A673 (cell line): ENCODE data around the gene EXPH5. TPM values are rescaled to one million over a fixed set of nuclear protein-coding genes. Genes with fewer than 3 reads are reported as not detected.

Experiments used
- BruUV-seq: library from RNA; stranded (reverse); fragments of 400-500 nt; replicated peaks from 2 replicates; lab custom pipeline; 2021; lab: Mats Ljungman, UMichigan
- CTCF ChIA-PET: fragments of 300-600 bp; sonication (Branson Sonifier 250); formaldehyde crosslinking; loops from one replicate; lab custom pipeline; 2022; ENCODE audit warnings: antibody characterized with exemption; lab: Charles Lee
- POLR2A ChIA-PET: fragments of 300-600 bp; sonication (Branson Sonifier 250); formaldehyde crosslinking; loops from one replicate; lab custom pipeline; 2022; ENCODE audit warnings: antibody characterized with exemption; ENCODE audit not compliant: low non-redundant PET; lab: Charles Lee
- DNase-seq: peaks from one replicate; pipeline ENCODE4 v3.0.0-alpha.2; 2015; ENCODE audit warnings: low spot score
- H3K27ac ChIP-seq: fragments of 200-600 bp; sonication (generic); 2 replicates; pipeline ENCODE4 v1.5.1; 2016; ENCODE audit warnings: mixed run types, low read depth, mild to moderate bottlenecking, mixed read lengths, antibody characterized with exemption, low read length; ENCODE audit not compliant: poor library complexity, severe bottlenecking
- H3K27me3 ChIP-seq: fragments of 200-600 bp; sonication (generic); replicated peaks from 2 replicates; pipeline ENCODE4 v1.6.1; 2017; ENCODE audit warnings: mixed run types, low read depth, mild to moderate bottlenecking, mixed read lengths, antibody characterized with exemption, low read length; ENCODE audit not compliant: insufficient read depth, poor library complexity
- H3K36me3 ChIP-seq: fragments of 200-600 bp; sonication (generic); 2 replicates; pipeline ENCODE4 v1.6.1; 2016; ENCODE audit warnings: mixed run types, mild to moderate bottlenecking, mixed read lengths, antibody characterized with exemption, low read length; ENCODE audit not compliant: insufficient read depth, poor library complexity, severe bottlenecking
- H3K4me1 ChIP-seq: fragments of 200-600 bp; sonication (generic); 2 replicates; pipeline ENCODE4 v1.6.1; 2017; ENCODE audit warnings: mixed run types, mild to moderate bottlenecking, mixed read lengths, antibody characterized with exemption, low read length; ENCODE audit not compliant: insufficient read depth, poor library complexity, severe bottlenecking
- H3K4me3 ChIP-seq: fragments of 200-600 bp; sonication (generic); 2 replicates; pipeline ENCODE4 v1.5.1; 2016; ENCODE audit warnings: low read depth, mixed run types, mild to moderate bottlenecking, mixed read lengths, low read length; ENCODE audit not compliant: poor library complexity, severe bottlenecking
- H3K9me3 ChIP-seq: fragments of 200-600 bp; sonication (generic); 2 replicates; pipeline ENCODE4 v1.6.1; 2016; ENCODE audit warnings: mixed run types, low read depth, mild to moderate bottlenecking, mixed read lengths, antibody characterized with exemption, low read length; ENCODE audit not compliant: poor library complexity, severe bottlenecking
- EZH2 ChIP-seq: fragments of 200-600 bp; sonication (generic); IDR thresholded peaks from 2 replicates; pipeline ENCODE4 v1.6.1; 2017; ENCODE audit warnings: borderline replicate concordance, low read depth, mild to moderate bottlenecking, mixed read lengths, antibody characterized with exemption, low read length; ENCODE audit not compliant: poor library complexity, severe bottlenecking
- intact Hi-C: fragments of 100-400 bp; cut with micrococcal nuclease; formaldehyde crosslinking; loops from one replicate; pipeline ENCODE4 v1.10.0; 2022; ENCODE audit not compliant: unreplicated experiment
- total RNA-seq: library from RNA; stranded (reverse); gene quantifications from 2 replicates; pipeline ENCODE4 v1.2.3, GENCODE V29; 2021
- TF ChIP-seq, protein P1 (sequence below): fragments of 300-800, 200-600 bp; sonication (generic); conservative IDR thresholded peaks from 2 replicates; pipeline ENCODE4 v1.5.1; 2017; ENCODE audit warnings: low read depth, mild to moderate bottlenecking, antibody characterized with exemption, low read length, moderate library complexity, mixed read lengths

Gene EXPH5
- total RNA-seq, 1 experiment from 2014 or later, result 0.26 TPM

DNA sequence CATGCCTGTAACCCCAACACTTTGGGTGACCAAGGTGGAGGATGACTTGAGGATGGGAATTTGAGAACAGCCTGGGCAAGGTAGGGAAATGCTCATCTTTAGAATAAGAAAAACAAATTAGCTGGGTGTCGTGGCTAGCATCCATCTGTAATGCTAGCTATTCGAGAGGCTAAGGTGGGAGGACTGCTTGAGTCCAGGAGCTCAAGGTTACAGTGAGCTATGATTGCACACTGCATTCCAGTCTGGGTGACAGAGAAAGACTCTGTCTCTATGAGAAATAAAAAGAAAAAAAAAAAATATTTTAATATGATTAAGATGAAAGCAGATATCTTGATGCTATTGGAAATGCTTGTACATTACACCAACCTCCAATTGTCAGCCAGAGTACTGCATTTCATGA, 42.7 kb upstream of the EXPH5 start:
- Histone ChIP-seq H3K36me3 (no peaks in the 10 kb centered on the region), H3K27ac (no peak overlapping the region), H3K9me3 (no peaks in the 10 kb centered on the region), H3K4me3 (no peak overlapping the region), H3K27me3 (peaks cover 12% of the 10 kb centered on the region), H3K4me1 (no peaks in the 10 kb centered on the region)
- intact Hi-C loops, result no loop called here
- BruUV-seq, result no TSS peak
- ChIA-PET CTCF (no interaction called here), POLR2A (no interaction called here)
- DNase-seq, result no peak
- TF ChIP-seq, protein P1, sequence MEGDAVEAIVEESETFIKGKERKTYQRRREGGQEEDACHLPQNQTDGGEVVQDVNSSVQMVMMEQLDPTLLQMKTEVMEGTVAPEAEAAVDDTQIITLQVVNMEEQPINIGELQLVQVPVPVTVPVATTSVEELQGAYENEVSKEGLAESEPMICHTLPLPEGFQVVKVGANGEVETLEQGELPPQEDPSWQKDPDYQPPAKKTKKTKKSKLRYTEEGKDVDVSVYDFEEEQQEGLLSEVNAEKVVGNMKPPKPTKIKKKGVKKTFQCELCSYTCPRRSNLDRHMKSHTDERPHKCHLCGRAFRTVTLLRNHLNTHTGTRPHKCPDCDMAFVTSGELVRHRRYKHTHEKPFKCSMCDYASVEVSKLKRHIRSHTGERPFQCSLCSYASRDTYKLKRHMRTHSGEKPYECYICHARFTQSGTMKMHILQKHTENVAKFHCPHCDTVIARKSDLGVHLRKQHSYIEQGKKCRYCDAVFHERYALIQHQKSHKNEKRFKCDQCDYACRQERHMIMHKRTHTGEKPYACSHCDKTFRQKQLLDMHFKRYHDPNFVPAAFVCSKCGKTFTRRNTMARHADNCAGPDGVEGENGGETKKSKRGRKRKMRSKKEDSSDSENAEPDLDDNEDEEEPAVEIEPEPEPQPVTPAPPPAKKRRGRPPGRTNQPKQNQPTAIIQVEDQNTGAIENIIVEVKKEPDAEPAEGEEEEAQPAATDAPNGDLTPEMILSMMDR, result no peak
- no peak for TF ChIP-seq EZH2

DNA sequence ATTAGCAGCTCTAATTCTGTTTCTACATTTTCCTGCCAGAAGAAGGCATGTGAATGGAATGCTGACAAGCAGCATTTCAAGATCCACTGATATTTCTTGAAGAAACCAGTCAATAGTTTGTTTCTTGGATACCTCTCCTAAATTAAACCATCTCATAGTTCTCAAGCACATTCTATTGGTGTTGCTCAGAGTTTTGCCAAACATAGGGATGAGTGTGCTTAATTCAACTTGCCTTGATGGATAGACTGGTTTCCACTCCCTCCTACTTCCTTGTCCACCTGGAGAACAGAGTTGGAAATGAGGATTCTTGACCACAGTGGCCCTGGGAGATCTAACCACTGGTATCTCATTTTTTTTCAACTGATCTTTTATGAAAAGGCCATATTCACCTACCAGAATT, 41.5 kb upstream of the EXPH5 start:
- intact Hi-C loops, result no loop called here
- no TSS peak for BruUV-seq
- no peaks in the 10 kb centered on the region for H3K36me3 ChIP-seq
- CTCF ChIA-PET, result no interaction called here
- peaks cover 12% of the 10 kb centered on the region for H3K27me3 ChIP-seq
- POLR2A ChIA-PET, result no interaction called here
- TF ChIP-seq, protein P1, result no peak
- no peak for TF ChIP-seq EZH2
- no peak for DNase-seq
- H3K9me3 ChIP-seq, result no peaks in the 10 kb centered on the region
- no peak overlapping the region for H3K4me3 ChIP-seq
- H3K27ac ChIP-seq, result no peak overlapping the region
- H3K4me1 ChIP-seq, result no peaks in the 10 kb centered on the region

DNA sequence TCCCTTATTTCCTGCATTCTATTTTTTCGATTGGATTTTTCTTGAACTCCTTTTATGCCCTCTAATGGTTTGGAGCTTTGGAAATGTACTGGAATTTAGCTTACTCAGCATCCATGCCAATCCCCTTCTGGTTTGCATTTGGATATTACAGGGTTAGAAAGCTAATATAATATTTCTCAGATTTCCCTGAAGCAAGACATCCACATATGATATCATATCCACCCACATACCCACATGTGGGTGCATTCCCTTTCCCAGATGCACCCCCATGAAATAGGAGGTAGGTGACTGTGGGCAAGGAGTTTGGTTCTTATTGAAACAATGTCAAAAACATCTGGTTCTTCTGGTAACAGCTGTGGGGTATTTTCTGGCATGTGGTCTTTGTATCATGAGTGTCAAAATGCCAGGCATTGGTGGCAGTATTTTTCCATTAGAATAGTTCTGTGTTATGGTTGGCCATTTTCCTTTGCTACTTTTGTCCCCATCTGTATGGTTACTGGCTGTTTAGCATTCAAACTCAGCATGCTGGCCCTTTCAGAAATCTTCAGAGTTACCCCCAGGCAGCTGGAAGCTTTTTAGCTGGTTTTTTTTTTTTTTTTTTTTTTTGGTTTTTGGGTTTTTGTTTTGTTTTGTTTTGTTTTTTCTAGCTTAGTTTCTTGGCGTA, 38.6 kb upstream of the EXPH5 start:
- H3K27me3 ChIP-seq, result peaks cover 6% of the 10 kb centered on the region
- TF ChIP-seq, protein P1, result no peak
- no peak for TF ChIP-seq EZH2
- ChIA-PET POLR2A (interaction anchor here (0.6 kb wide), 1 partner anchor 587 kb away, joined by 4 read pairs; no protein-coding TSS in a partner anchor), CTCF (no interaction called here)
- BruUV-seq, result no TSS peak
- peaks cover 3% of the 10 kb centered on the region for H3K9me3 ChIP-seq
- no peak for DNase-seq
- H3K4me1 ChIP-seq, result no peaks in the 10 kb centered on the region
- H3K4me3 ChIP-seq, result no peak overlapping the region
- H3K36me3 ChIP-seq, result no peaks in the 10 kb centered on the region
- no peak overlapping the region for H3K27ac ChIP-seq
- intact Hi-C loops, result no loop called here
